GM18873 (cell line): ENCODE measurements around the gene CHID1.

ENCODE experiments used
- ATAC-seq: cut with Tn5 transposase; IDR thresholded peaks from one replicate; pipeline ENCODE4 v1.9.1; 2021; ENCODE audit warnings: mild to moderate bottlenecking, moderate library complexity, moderate number of reproducible peaks; ENCODE audit not compliant: unreplicated experiment, low FRiP score

CHID1 gene

GRCh38 chr11:827146-827896, 83.3 kb downstream of the CHID1 start:
- no peak for ATAC-seq

- no peak for ATAC-seq
These were observed 83.8 kb downstream of the CHID1 start for GRCh38 chr11:826836-827145.

DNA sequence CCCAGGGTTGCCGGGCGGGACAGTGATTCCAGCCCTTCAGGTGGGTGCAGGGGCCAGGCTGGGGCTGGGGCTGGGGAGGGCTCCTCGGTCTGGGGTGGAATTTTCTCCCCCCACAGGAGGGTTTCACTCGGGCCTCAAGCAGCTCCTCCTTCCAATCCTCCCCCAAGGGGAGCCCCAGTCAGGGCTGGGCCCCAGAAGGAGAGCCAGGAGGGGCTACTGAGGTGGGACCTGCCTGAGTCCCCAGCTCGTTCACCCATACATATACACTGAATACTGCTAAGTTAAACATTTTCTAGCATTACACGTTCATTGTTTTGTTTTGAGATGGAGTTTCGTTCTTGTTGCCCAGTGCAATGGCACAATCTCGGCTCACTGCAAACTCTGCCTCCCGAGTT, 84.4 kb downstream of the CHID1 start:
- no peak for ATAC-seq

GRCh38 chr11:825366-826226, 85.0 kb downstream of the CHID1 start:
- no peak for ATAC-seq

DNA sequence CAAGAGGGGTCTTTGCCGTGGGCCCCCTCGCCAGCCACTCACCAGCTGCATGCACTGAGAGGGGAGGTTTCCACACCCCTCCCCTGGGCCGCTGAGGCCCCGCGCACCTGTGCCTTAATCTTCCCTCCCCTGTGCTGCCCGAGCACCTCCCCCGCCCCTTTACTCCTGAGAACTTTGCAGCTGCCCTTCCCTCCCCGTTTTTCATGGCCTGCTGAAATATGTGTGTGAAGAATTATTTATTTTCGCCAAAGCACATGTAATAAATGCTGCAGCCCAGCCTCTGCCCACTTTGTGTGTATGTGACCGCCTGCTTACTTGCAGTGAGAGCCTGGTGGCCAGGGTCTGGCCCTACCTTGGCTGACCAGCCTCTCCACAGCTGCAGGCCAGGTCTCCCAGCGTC, 85.7 kb downstream of the CHID1 start:
- no peak for ATAC-seq

DNA sequence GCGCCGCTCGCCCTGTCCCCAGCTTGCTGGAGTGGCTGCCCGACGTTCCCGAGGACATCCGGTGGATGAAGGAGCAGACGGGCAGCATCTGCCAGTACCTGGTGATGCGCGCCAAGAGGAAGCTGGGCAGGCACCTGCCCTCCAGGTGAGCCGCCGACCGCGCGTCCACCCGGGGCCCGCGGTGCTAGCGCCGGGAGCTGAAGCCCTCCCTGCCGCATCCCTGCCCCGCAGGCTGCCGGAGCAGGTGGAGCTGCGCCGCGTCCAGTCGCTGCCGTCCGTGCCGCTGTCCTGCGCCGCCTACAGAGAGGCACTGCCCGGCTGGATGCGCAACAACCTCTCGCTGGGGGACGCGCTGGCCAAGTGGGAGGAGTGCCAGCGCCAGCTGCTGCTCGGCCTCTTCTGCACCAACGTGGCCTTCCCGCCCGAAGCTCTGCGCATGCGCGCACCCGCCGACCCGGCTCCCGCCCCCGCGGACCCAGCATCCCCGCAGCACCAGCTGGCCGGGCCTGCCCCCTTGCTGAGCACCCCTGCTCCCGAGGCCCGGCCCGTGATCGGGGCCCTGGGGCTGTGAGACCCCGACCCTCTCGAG, 86.2 kb downstream of the CHID1 start:
- ATAC-seq, result no peak

- ATAC-seq, result no peak
These were observed 86.9 kb downstream of the CHID1 start for GRCh38 chr11:823441-824291.

DNA sequence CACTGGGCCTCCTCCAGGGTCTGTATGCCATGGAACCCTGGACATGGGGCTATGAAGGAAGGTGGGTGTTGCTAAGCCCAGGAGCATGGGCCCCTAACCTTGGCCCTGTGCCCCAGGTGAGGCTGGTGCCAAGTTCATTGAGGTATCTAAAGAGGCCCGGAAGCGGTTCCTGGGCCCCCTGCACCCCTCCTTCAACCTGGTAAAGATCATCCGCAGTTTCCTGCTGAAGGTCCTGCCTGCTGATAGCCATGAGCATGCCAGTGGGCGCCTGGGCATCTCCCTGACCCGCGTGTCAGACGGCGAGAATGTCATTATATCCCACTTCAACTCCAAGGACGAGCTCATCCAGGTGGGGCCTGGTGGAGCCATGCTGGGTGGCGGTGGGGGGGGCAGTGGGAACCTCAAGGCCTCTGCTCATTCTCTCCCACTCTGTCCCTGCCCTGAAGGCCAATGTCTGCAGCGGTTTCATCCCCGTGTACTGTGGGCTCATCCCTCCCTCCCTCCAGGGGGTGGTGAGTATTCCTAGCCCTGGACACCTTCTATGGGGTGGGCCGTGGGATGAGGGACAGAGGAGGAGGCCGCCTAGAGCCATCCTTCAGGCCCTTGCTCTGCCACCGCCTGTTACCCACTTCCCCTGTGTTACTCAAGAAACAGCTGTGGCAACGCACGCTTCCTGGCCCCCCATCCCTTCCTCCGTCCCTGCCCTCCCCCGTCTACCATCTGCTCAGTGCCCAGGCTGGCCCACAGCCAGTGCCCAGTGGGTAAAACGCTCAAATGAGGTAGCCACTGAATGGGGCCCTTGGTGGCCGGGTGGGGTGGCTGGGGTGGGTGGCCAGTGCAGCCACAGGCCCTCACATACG, 88.9 kb downstream of the CHID1 start:
- ATAC-seq, result no peak

DNA sequence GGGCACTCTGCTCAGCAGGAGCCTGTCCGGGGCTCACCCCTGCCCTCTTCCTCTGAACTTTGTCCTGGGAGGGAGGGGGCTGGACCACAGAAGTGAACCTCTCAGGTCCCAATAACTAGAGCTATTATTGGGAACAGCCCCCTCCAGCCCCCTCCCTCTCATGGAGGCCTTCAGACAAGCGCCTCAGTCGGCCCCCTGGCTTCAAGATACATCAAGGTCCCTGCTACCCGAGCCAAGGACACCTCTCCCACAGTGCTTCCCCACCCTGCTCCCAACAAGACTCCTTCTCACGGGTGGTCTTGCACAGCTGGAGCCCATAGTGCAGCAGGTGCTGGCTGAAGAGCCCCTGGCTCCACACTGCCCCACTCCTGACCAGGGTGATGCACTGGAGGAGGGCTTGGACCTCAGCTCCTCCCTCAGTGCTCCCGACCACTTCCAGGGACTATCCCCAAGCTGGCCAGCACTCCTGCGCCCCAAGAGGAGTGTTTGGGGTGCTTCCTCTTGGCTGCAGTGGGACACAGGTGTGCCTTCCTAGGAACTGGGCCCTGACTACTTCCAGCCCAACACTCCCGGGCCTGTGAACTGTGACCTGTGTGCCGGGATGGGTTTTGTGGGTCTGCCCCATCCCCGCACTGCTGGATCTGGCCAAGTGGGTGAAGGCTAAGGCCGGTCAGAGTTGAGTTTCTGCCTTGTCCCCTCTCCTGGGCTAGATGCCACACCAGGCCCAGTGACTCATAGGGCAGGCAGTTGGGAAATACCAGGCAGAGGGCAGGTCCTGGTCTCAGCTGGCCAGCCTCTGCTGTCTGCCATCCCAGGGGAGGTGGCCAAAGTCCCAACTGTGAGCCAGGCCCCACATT, 89.7 kb downstream of the CHID1 start:
- no peak for ATAC-seq

DNA sequence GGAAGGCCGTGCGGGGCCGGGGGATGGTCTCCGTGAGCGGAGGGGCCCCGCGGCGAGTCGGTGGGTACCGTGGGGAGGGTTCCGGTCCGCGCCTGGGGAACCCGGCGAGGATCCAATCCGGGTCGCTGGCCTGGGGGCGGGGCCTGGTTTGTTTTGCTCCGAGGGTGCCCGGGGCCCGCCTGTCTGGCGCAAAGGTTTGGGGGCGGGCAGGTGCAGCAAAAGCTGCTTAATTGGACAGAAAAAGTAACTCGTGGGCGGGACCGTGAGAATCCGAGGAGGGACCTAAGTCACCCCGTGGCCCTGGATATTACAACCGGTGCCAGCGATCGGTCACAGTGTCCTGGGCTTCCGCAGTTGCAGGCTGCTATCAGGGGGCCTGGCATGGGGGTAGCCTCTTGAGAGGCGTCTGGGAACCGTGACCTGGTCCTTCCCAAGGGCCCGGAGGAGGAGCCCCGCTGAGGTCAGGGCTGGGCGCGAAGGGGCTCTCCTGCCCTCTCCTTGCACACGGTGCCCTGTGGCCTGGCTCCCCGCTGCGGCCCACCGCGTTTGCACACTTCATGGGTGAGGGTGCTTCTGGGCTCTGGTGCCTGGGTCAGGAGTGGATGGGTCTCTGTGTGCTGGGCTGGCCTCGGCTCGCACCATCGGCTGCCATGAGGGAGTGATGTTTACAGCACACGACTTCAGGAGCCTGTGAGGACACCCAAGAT, 90.5 kb downstream of the CHID1 start:
- ATAC-seq, result peak; percentile 37

DNA sequence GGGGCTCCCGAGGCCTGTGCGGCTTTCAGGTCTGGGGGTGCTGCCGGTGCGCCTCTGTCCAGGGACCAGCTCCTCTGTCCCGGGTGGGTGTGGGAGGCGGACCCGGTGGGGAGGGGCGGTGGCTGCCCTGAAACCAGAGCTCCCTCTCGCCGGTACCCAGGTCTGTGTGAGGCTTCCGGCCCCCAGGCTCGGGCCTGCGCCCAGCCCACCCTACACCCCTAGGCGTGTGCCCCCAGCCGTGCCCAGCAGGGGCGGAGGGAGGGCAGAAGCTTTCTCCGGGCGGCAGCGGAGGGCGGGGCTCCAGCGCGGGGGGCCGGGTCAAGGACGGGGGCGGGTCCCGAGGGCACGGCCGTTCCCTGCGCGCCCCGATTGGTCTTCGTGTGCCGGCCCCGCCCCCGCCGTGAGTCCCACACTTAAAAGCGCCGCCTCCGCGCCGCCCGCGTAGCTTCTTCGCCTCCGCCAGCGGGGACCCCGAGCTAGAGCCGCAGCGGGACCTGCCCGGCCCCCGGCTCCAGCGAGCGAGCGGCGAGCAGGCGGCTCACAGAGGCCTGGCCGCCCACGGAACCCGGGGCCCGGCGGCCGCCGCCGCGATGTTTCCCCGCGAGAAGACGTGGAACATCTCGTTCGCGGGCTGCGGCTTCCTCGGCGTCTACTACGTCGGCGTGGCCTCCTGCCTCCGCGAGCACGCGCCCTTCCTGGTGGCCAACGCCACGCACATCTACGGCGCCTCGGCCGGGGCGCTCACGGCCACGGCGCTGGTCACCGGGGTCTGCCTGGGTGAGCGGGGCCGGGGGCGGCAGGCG, 91.3 kb downstream of the CHID1 start:
- peak; percentile 34 for ATAC-seq

GRCh38 chr11:818396-819128, 92.0 kb downstream of the CHID1 start, which contains the start of gene PNPLA2:
PNPLA2 (plus strand) TSS chr11:818914; CDS start chr11:819719, 805 bp downstream.
- no peak for ATAC-seq
